ENCODE measurements around the gene SOX18.

Gene SOX18

DNA sequence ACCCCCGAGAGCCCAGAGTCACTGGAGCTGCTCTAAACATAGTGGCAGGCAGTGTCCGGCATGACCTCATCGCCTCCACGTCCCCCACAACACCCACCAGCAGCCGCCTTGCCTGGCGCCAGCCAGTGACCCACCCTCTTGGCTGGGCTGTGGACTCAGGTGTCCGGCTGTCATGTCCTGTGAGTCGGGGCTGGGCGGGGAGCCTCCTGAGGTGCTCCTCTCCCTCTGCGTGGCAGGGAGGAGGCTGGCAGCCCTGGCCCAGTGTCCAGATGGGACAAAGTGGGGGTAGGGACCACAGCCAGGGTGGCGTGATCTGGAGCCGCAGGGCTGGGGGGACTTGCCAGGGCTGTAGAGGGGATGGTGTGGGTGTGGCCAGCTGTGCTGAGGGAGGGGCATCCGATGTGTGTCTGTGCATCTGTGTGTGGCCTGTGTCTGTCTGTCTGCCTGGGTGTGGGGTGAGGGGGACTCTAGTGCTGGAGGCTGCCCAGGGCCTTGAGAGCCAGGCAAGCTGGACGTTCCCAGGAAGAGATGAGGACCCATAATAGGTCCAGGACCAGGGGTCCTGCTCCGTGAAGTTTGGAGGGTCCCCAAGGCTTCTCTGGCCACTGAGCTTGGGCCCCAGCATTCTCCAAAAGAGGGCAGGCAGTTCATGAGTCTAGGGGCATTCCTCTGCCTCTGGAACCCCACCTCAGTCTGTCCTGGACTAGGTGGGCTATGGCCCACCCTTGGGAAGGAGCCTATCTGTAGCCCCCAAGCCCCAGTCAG lies 2.3 kb upstream of the SOX18 start:
- FAIRE-seq = no peak

DNA sequence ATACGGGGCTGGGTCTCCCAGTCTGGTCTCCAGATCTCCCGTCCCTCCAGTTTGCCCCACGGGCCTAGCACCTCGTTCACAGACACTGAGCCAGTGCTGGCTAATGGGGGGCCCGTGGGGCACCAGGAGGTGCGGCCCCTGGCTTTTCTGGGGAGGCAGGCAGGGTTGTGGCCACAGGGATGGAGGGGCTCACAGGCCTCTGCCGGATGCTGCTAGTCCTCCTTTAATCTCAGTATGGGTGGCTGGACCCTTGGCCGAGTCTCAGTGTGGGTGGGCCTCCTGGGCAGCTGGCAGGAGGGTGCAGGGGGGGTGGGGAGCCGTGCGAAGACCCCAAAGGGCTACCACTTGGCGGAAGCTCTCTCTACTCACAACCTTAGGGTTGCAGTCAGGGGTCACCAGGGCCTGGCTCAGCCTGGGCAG lies 1.6 kb upstream of the SOX18 start:
- FAIRE-seq = no peak

DNA sequence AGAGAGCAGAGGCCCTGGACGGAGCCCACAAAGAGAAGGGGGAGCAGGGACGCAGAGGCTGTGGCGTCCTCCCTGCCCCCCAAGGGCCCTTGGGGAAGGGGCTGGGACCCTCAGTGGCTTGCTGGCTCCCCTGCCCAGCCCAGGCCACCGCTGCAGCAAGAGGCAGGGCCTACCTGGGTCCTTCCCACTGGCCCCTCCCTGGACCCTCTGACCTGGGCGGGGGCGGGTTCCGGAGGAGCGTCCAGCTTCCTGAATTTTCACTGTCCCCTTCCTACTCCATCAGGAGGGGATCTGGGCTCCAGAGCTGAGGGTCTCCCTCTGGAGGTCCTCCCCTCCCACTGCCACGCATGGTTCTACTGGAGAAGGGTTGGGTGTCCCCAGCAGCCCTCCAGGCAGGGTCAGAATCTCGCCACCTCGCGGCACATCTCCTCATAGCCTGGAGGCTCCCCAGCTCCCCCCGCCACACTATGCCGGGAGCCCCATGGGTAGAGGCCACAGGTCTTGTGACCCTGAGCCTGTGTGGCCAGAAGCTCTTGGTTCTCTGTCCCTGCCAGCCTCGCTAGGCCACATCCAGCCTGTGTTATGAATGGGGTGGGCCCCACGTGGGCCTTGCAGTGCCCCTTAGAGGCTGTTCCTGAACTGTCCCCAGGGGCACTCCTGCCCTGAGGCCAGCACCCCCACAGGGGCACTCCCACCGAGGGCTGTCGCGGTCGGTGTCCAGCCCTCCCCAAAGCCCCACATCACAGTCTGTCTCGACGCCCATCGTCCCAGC lies 1.0 kb upstream of the SOX18 start:
- FAIRE-seq = no peak

DNA sequence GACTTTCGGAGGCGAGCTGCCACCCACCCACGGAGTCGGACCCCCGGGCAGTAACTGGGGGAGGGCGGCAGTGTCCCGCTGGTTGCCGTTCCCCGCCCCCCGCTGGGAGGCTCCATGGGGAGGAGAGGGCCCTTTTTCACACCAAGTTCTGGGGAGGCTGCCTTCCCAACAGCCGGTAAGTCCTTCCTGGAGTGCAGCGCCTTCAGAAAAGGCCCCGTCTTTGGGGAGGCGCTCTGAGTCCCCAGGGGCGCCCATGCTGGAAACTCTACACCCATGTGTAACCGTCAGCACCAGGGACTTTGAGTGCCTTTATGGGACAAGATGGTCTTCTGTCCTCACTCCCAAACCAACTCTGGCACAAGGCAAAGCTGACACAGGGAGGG lies 430 bp upstream of the SOX18 start:
- FAIRE-seq = no peak

DNA sequence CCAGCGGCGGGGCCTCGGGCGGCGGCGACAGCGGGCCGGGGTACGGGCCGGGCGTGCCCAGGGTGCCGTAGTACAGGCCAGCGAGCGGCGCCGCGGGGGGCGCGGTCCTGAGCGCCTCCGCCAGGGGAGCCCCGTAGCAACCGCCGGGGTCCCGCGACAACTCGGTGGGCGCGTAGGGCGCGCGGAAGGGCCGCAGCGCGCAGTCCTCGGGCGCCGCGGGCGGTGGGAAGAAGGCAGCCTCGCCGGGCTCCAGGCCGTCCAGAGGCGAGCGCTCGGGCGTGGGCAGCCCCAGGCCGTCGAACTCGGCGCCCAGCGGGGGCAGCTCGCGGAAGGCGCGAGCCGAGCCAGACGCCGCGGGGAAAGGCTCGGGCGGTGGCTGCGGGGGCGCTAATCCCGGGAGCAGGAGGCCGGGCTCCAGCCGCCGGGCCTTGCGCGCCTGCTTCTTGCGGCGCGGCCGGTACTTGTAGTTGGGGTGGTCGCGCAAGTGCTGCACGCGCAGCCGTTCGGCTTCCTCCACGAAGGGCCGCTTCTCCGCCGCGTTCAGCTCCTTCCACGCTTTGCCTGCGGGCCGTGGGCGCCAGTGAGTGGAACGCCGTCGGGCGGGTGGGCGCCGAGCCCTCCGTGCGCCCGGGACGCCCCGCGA lies 916 bp downstream of the SOX18 start:
- FAIRE-seq = no peak

DNA sequence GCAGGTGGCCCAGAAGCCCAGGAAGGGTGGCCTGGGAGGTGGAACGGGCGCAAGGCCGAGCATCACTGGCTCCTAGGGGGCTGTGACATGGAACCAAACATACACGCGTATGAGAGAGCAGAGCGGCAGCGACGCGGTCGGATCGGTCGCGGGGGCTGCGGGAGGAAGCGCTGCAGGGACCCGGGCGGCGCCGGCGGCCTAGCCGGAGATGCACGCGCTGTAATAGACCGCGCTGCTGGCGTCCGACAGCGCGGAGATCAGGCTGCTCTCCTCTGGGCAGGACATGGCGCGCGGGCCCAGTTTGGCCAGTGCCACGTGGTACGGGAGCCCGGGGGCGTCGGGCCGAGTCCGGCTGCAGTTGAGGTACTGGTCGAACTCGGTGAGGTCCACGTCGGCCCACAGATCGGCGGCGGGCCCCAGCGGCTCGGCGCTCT lies 1.5 kb downstream of the SOX18 start:
- FAIRE-seq = no peak

DNA sequence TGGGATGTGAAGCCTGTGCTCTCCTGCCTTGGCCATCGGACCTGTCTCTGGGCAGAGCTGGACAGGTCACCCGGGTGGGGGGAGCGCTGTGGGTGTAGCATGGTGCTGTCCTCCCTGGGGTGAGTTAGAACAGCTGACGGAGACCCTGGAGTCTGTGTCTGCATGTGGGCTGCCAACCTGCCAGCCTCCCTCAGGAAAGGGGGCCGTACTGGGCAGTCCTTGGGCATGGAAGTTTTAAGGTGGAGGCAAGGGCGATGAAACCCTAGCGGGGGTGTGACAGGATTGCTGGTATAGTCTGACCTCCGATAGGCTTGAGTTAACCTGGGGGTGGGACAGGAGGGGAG lies 2.4 kb downstream of the SOX18 start:
- no peak for FAIRE-seq

DNA sequence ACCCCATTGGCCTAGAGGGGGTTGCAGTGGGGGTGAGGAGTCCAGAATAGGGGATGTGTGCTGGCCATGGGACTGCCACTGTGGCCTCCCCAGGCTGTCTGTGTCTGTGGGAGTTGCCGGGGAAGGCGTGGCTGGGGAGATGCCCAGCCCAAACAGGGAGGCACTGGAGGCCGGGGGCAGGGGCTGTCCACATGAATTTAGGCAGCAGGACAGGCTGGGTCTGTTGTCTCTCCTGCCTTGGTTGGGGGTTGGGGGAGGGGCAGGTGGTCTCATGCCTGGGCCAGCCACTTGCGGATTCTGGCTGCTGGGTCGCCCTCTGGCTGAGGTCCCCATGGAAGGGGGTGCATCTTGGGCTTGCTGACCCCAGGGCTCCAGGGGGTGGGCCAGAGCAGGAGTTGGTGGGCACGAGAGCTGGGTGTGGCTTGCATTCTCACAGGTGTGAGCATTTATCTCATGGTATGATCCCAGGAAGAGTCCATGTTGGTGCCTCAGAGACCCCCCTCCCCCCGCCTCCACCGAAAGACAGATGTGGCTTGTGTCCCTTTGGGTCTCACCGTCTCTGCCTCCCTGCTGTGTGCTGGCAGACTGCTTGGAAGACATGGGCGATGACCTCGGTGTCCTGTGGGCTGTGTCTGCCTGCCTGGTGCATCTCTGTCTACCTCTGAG lies 4.0 kb downstream of the SOX18 start:
- no peak for FAIRE-seq

DNA sequence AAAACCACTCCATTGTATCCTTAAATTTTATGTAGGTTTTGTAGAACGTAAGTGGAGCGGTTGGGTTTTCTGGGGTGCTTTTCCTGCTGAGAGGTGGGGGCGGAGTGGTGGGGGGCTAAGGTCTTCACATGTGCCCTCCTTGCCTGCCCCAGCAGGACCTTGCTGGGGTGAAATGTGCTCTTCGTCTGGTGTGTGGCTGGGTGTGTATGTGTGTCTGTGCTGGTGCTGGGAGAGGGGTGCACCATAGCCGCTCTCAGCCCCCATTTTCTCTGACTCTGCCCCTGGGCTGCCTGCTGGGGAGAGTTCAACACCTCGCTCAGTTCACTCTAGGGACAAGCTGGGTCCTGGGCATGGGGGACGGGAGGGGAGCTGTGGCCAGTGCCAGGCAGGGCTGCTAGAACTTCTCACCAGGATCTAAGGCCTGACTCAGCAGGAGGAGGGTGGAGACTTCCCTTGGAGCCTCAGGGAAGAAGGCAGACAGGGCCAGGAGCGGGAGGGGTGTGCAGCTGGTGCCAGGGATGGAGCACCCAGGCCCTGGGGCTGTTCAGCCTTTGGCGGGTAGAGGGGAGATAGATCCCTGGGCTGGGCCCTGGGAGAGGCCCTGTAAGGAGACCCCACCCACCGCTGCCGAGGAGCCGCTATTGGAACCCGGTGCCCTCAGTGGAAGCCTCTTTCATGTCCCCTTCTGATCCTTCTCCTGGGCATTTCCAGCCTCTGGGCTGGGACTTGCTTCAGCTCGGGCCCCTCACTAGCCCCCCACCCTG lies 4.8 kb downstream of the SOX18 start:
- no peak for FAIRE-seq

DNA sequence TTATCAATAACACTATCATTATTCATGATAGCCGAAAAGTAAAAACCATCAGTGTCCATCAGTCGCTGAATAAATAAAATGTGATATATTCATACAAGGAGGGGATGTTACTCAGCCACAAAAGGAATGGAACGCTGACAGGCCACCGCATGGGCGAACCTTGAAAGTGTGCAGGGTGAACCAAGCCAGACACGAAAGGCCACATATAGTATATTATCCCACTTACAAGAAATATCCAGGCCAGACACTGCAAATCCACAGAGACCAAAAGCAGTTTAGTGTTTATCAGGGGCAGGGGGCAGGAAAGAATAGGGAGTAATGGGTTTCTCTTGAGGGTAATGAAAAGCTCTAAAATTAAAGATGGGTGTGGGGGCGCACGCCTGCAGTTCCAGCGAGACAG lies 5.7 kb downstream of the SOX18 start:
- no peak for FAIRE-seq

DNA sequence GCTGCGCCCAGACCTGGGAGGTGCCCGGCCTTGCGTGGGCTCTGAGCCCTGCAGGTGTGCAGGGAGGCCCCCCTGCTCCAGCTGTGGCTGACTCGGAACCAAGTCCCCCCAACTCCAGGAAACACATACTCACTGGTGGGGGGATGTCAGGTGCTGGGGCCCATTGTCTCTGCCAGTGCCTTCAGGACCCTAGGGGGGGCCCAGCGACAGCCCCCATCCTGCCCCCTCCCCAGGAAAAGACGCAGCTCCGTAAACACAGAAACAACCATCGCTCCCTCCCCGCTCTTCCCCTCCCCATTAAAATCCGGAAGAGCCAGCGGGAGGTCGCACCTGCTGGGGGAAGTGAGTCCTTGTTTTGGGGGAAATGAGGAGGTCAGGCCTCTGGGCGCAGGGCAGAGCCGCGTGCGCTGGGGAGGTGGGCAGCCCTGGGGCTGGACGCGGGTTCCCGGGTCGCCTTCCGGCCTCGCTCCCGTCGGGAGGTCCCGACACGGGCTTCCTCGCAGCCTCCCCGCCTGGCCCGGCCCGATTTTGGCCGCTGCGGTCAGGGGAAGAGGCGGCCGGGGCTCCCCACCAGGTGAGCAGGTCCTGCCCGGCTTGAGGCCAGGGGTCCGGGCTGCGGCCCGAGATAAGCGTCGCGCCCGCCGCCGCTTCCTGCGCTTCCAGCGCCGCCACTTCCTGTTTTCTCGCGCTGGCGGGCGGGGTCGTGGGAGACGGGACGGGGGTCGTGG lies 7.2 kb downstream of the SOX18 start:
- FAIRE-seq = no peak

DNA sequence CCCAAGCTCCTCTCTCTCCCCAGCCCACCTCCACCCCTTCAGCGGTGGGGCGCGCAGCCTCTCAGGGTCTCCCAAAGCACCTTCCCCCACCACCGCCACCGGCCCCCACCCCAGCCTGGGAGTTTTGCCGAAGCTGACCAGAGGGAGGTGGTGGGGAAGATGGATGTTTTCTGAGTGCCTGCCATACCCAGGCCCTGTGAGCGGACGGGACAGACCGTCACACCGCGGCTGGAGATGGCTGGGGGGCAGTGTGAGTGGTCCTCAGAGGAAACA lies 7.7 kb downstream of the SOX18 start:
- FAIRE-seq = no peak

DNA sequence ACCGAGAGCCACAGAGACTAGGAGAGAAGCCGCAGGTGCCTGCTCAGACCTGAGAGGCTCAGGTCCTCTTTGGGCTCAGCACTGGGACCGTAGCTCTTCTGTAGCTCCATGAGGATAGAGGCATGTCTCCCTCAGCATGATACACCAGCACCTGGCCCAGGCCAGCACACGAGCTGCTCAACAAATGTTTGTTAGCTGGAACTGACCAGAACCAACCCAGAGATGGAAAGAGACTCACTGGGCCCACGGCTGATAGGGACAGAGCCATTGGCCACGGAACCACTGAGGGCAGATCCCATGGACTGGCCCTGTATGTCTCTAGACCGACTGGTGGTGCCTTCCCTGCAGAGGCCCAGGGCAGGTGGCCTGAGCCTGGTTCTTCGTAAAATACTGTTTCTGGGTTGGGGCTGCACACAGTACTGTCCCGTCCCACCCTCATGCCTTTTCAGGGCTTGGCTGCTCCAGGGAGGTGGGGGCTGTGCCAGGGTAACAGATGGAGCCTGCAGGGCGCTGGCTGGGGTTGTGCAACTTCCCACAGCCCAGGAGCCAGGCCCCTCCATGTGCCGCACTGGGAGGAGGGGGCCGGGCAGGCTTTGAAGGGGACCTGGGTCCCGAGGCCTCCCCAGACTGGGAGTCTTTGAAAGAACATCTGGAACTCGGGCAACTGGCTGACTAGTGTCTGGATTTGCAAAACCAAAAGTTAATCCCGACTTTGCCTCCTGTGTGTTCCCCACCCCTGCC lies 8.2 kb downstream of the SOX18 start:
- no peak for FAIRE-seq

DNA sequence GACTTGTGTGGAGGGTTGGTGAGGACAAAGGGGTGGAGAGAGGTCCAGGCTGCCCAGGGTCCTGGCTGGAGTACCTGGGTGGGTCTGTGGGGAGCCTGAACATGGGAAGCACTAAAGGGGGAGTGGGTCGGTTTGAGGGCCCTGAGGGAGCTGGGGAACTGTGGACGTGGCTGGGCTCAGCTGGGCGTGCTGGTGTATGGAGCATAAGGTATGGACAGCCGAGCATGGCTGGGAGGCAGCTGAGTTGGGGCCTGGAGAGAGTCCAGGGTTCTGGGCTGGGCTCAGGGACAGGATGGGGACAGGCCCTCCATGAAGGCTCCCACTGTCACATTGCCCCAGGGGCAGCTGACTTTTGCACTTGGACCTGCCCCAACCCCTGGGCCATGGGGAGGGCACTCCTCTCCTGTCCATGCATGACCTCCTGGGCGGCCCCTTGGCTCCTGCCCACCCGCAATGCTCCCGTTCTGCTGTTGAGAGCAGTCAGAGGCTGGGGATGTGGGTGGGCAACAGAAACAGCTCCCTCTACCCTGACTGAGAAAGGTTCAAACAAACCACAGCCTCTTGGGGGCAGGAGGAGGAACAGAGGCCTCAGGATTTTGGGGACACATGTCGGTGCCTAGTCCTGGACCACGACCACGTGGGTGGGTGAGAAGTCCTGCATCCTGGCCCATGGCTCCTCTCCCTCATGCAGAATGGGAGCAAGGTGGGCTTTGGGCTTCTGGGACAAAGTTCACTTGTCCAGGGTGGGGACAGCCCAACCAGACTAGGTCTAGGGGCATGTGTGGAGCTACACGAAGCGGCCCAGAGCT lies 9.0 kb downstream of the SOX18 start:
- FAIRE-seq = no peak

DNA sequence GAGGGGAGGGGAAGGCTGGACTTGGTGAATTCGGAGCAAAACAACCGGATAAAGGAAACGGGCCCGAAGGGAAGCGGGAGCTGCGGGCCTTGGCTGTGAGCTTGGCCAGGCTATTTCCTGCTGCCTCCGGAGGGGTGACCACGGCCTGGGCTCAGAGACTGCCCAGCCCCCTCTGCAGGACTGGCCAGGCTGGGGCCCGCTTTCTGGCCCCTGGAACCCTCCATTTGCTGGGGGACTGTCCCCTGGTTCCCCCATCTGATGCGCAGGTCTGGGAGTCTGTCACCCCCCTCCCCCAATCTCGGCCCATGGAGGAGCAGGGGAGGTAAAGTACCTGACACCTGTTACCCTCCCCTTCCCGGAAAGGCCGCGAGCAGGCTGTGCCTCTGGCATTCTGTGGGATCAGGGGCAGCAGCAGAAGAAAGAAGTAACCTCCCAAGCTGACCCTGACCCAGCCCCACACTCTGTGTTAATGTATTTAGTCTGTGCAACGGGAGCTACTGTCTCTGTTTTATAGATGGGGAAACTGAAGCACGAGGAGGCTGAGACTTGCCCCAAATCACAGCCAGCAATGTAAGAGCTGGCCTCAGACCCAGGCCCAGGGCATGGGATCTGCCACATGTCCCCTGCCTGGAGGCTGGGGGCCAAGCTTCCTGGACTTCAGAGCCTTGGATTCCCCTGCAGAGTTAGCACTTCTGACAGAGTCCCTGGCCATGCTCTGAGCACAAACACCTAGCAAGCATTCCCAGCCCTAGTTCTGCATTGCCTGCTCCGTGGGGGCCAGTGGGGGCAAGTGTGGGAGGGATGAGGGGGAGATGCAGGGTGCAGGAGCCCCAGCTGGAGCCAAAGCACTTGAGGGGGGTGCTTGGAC lies 9.9 kb downstream of the SOX18 start:
- FAIRE-seq = no peak

DNA sequence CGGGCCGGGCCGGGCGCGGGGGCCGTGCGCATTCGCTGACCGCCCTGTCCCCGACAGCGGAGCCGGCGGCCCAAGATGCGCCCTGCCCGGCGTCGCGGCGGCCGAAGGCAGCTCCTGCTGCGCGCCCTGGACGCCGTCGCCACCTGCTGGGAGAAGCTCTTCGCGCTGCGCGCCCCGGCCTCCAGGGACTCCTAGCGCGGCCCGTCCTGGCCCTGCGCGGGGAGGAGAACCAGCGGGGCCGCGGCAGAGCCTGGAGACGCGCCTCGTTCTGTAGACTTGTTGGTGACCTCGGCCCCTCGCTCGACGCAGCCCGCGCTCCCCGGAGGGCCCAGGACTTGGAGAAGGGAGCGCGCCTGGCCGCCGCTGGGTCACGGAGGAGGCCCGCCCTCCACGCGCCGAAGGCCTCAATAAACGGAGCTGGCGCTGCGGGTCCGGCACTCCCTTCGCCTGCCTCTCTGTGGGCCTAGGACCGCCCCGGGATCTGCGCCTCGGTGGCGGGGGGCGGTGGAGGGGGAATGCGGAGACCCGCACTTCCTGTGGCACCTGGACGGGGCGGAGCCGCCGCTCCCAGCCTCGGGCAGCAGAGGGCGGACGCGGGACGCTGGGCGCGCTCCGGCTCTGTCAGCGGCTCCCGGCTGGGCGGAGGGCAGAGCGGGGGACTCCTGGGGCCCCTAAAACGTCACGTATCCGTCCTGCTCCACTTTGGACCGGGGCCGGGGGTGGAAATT lies 10.7 kb downstream of the SOX18 start:
- FAIRE-seq = no peak

DNA sequence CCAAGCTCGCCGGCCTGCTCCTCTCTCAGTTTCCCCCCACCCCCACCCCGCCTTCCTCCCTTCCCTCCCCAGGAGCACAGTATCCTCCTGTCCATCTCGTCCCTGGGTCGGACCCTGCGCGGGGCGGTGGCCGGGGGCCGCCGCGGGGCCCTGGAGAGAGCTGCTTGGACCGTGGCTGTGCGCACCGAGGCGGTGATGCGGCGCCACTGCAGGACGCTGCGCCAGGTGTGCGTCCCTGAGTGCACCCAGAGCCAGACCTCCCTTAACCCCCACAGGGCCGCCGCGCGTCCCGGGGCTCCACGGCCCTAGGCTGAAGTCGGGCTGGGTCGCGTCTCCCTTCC lies 11.2 kb downstream of the SOX18 start:
- FAIRE-seq = no peak

DNA sequence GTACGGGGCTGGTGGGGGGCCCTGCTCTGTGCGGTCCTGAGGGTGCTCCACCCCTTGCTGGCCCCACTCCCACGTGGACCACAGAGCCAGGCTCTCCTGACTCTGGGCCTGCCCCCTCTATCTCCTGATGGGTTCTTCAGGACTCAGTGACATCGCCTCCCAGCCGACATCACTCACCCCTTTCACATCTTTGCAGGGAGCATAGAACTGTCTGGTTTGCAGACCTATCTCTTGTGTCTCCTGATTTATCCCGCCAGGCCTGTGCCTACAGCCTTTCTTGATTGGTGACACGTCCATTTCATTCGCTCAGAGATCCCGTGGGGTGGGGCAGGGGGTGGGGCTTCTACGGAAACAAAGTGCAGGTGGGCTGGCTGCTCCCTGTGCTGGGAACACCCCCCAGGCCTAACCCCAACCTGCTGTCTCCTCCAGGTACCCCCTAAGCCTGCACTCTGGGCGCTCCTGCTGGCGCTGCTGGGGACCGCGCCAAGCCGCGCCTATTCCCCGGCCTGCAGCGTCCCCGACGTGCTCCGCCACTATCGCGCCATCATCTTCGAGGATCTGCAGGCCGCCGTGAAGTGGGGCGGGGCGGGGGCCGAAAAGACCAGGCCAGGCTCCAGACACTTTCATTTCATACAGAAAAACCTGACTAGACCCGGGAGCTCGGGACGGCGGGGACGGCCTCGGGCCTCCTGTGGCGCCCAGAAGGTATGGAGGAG lies 11.8 kb downstream of the SOX18 start:
- FAIRE-seq = no peak

DNA sequence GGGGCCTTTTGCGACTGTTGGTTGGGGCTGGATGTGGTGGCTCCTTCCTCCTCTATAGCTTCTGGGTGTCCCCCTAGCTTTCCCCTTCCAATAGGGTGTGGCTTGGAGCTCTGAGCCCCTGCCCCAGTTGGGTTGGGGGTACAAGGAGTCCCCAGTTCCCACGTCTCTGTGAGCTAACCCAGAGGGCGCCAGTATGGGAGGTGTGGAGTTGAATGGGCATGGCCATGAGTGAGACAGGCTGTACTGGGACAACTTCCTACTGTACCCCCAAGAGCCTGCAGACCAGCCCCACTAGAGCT lies 12.3 kb downstream of the SOX18 start:
- FAIRE-seq = no peak
